Subcutaneous adipose tissue (tissue), 4 donors: ENCODE measurements around the gene ZNF653. TPM values are rescaled to one million over a fixed set of nuclear protein-coding genes. Genes with fewer than 3 reads are reported as not detected.

Source experiments
- CTCF ChIP-seq: fragments of 450-650 bp; IDR thresholded peaks from one replicate; pipeline ENCODE4 v1.5.1; 2016; ENCODE audit warnings: low read depth, mild to moderate bottlenecking, control low read depth, antibody characterized with exemption, moderate library complexity
- total RNA-seq, 4 donors: library from RNA; depleted of rRNA; stranded (reverse); fragments of >200 nt; gene quantifications; one replicate each; pipeline ENCODE4 v1.1.0, GENCODE V29; 2016

ZNF653 gene
- total RNA-seq, 4 donors from 2014 or later: 0.98 to 4.7 (median 3.4) TPM

- TF ChIP-seq CTCF: no peak
Measured at GRCh38 chr19:11463391-11463790, 42.2 kb downstream of the ZNF653 start.

- TF ChIP-seq CTCF: no peak
Measured at GRCh38 chr19:11461453-11461852, 44.2 kb downstream of the ZNF653 start.

GRCh38 chr19:11460207-11460606 lies 45.4 kb downstream of the ZNF653 start:
- TF ChIP-seq CTCF: no peak

- TF ChIP-seq CTCF: no peak
Measured at GRCh38 chr19:11458236-11458900, 47.3 kb downstream of the ZNF653 start.

GRCh38 chr19:11457831-11458230 lies 47.8 kb downstream of the ZNF653 start:
- no peak for TF ChIP-seq CTCF

- no peak for TF ChIP-seq CTCF
Measured at GRCh38 chr19:11457115-11457514, 48.5 kb downstream of the ZNF653 start.

- TF ChIP-seq CTCF: no peak
Measured at GRCh38 chr19:11456659-11457058, 49.0 kb downstream of the ZNF653 start.
